22Rv1 (cell line): Measurements from ENCODE around the gene SERPINB1.

Source experiments
- ZFX ChIP-seq: fragments of 450-650 bp; IDR thresholded peaks from 2 replicates; pipeline ENCODE4 v1.6.1; 2017; ENCODE audit warnings: antibody characterized with exemption, borderline replicate concordance
- TF ChIP-seq, protein P1 (sequence below): fragments of 450-650 bp; IDR thresholded peaks from 2 replicates; pipeline ENCODE4 v1.5.1; 2017; ENCODE audit warnings: mild to moderate bottlenecking

DNA sequence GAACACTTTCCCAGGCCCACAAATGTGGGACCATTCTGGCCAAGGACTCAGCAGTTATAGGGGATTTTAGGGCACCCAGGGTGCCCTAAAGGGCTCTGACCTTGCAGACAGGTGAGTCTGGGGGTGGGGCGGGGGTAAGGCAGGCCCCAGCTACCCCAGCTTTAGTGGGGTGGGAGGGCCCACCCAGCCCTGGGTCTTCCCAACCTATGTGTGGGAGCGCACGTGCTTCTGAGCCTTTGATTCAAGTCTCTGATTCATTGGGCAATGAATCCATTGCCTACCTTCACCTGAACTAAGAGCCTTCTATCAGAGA lies 958 bp downstream of the SERPINB1 start:
- TF ChIP-seq, protein P1, sequence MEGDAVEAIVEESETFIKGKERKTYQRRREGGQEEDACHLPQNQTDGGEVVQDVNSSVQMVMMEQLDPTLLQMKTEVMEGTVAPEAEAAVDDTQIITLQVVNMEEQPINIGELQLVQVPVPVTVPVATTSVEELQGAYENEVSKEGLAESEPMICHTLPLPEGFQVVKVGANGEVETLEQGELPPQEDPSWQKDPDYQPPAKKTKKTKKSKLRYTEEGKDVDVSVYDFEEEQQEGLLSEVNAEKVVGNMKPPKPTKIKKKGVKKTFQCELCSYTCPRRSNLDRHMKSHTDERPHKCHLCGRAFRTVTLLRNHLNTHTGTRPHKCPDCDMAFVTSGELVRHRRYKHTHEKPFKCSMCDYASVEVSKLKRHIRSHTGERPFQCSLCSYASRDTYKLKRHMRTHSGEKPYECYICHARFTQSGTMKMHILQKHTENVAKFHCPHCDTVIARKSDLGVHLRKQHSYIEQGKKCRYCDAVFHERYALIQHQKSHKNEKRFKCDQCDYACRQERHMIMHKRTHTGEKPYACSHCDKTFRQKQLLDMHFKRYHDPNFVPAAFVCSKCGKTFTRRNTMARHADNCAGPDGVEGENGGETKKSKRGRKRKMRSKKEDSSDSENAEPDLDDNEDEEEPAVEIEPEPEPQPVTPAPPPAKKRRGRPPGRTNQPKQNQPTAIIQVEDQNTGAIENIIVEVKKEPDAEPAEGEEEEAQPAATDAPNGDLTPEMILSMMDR, result no peak
- no peak for TF ChIP-seq ZFX
